Neural progenitor cell (in vitro differentiated cells): ENCODE results near the gene BRWD1.

Experiments used
- CTCF ChIP-seq: fragments of 200-600 bp; sonication (generic); IDR thresholded peaks from 2 replicates; pipeline ENCODE4 v1.5.1; 2017; ENCODE audit warnings: antibody characterized with exemption, mild to moderate bottlenecking
- EZH2 ChIP-seq: fragments of 200-600 bp; sonication (generic); IDR thresholded peaks from 2 replicates; pipeline ENCODE4 v1.6.1; 2017; ENCODE audit warnings: antibody characterized with exemption, mild to moderate bottlenecking, moderate library complexity

- TF ChIP-seq CTCF: no peak
- no peak for TF ChIP-seq EZH2
Measured at GRCh38 chr21:39224930-39225329, 88.5 kb downstream of the BRWD1 start.
